ENCODE results near the gene ATP8A2. TPM values are rescaled to one million over a fixed set of nuclear protein-coding genes. Genes with fewer than 3 reads are reported as not detected.
A peak's percentile ranks its signal among the peaks of the same experiment; 100 is the strongest.

Gene ATP8A2
- total and polyA plus RNA-seq, 2 of the 8 experiments (the other 6 are each of a cell fraction or from before 2014, with no cell fraction given) = 2.4 to 8.3 TPM

DNA sequence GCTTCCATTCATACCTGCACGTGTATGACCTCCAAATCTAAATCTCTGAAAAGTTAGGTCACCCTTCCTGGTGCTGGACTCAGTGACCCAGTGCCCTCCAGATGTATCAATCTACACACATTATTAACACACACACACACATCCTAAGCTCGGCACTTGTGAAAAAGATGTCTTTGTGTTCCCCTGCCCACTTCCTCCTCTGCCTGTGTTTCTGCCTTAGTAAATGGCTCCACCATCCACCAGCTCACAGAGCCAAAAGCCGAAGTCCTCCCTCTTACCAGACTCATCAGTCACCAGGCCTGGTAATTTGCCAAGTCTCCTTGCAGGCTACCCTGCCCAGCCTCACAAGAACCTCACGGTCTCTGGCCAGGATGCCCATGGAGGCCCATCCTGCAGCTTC is 548.5 kb downstream of the ATP8A2 start:
- POLR2A ChIA-PET (ENCODE audit: partially characterized antibody) = no interaction called here
- no peak overlapping the region for H3K4me3 ChIP-seq (ENCODE audit: extremely low read depth in 1 of 4, insufficient read depth in 2 of 4, low read depth in 3 of 4, low read length in 4 of 4)
- H3K23ac ChIP-seq (ENCODE audit: insufficient read length) = no peak overlapping the region
- H3K79me1 ChIP-seq (ENCODE audit: low read depth, low read length) = no peaks in the 10 kb centered on the region
- no peak overlapping the region for H3K56ac ChIP-seq (replicated peaks; ENCODE audit: insufficient read length, low read depth, low read length)
- peak overlapping the region; percentile 75; the same call in 1 of the 2 replicates for H2AK5ac ChIP-seq (ENCODE audit: low read depth, low read length)
- no peaks in the 10 kb centered on the region for H3K23me2 ChIP-seq (ENCODE audit: low read depth, low read length)
- H4K5ac ChIP-seq (ENCODE audit: insufficient read length, low read depth, low read length) = no peak overlapping the region
- H3K4ac ChIP-seq (replicated peaks; ENCODE audit: insufficient read length, low read depth, low read length) = peak overlapping the region; percentile 17
- CTCF ChIA-PET (ENCODE audit: partially characterized antibody) = interaction anchor here (0.8 to 1.0 kb wide), 2 partner anchors 8 to 35 kb away, joined by 3 read pairs; no protein-coding TSS in a partner anchor
- H4K8ac ChIP-seq (ENCODE audit: extremely low read depth, insufficient read depth, low read length) = no peak overlapping the region
- H3K9ac ChIP-seq (replicated peaks in 1 of 4; ENCODE audit: extremely low read depth in 1 of 4, low read depth in 3 of 4, low read length in 3 of 4) = no peak overlapping the region
- H2BK120ac ChIP-seq (replicated peaks; ENCODE audit: low read depth, low read length) = peak overlapping the region; percentile 13
- no peak overlapping the region for H2BK5ac ChIP-seq (ENCODE audit: low read depth, low read length)
- H2AFZ ChIP-seq (ENCODE audit: low read length) = no peak overlapping the region
- H4K91ac ChIP-seq (replicated peaks; ENCODE audit: insufficient read length, low read length) = peak overlapping the region; percentile 44
- H3K79me2 ChIP-seq (ENCODE audit: control insufficient read depth in 1 of 2, insufficient read depth in 2 of 2, low read length in 2 of 2) = no peaks in the 10 kb centered on the region
- no peak overlapping the region for H2BK12ac ChIP-seq (ENCODE audit: low read depth, low read length)
- no peaks in the 10 kb centered on the region for H3K36me3 ChIP-seq (ENCODE audit: control insufficient read depth in 2 of 4, insufficient read depth in 4 of 4, low read length in 3 of 4)
- DNase-seq (ENCODE audit: low read depth in 1 of 2, low spot score in 2 of 2) (no peak), FAIRE-seq (no peak)
- no peak overlapping the region for H3K4me2 ChIP-seq (ENCODE audit: insufficient read depth in 1 of 2, low read depth in 2 of 2, low read length in 2 of 2)
- H3K14ac ChIP-seq (ENCODE audit: insufficient read length) = no peak overlapping the region
- H3K18ac ChIP-seq (ENCODE audit: extremely low read depth, low read length) = no peak overlapping the region
- H3K27ac ChIP-seq (ENCODE audit: low read depth, low read length) = no peak overlapping the region
- peak overlapping the region; percentile 75; the same call in 1 of the 2 replicates for H2BK20ac ChIP-seq (ENCODE audit: low read length)
- TF ChIP-seq HDAC6 (IDR thresholded peaks at IDR 0.05; ENCODE audit: low read depth, low read length) (no peak), CBX8 (IDR thresholded peaks at IDR 0.05; ENCODE audit: borderline replicate concordance, low read depth, low read length) (no peak), SIN3A (conservative IDR thresholded peaks at IDR 0.05 in 1 of 2, IDR thresholded peaks at IDR 0.05 in 1 of 2; ENCODE audit: low read depth in 1 of 2, low read length in 2 of 2) (no peak), GABPA (IDR thresholded peaks at IDR 0.05; ENCODE audit: borderline replicate concordance, insufficient read depth, low read length) (no peak), BCL11A (IDR thresholded peaks at IDR 0.05; ENCODE audit: low read depth in 2 of 2, low read length in 2 of 2) (no peak), TAF7 (optimal IDR thresholded peaks at IDR 0.05; ENCODE audit: borderline replicate concordance, low read depth, low read length) (no peak), SUZ12 (IDR thresholded peaks at IDR 0.05; ENCODE audit: low read length) (no peak), POU5F1 (IDR thresholded peaks at IDR 0.05; ENCODE audit: low read depth, low read length) (no peak), CBX5 (IDR thresholded peaks at IDR 0.05; ENCODE audit: low read depth, low read length) (no peak), EZH2 (IDR thresholded peaks at IDR 0.05; ENCODE audit: low read depth, low read length, severe bottlenecking) (no peak)
- peaks cover 0 to 1% (median 0%) of the 10 kb centered on the region in 4 experiments; a peak in 2 of 7 replicates for H3K27me3 ChIP-seq (replicated peaks in 1 of 4; ENCODE audit: control insufficient read depth in 3 of 4, extremely low read depth in 1 of 4, insufficient read depth in 3 of 4, low read length in 3 of 4)
- WGBS, 2 experiments (ENCODE audit: extremely low coverage in 1 of 2, insufficient coverage in 1 of 2, insufficient read length in 1 of 2, insufficient replicate concordance in 2 of 2, low coverage in 1 of 2, low lambda C conversion rate in 2 of 2, missing lambda C conversion rate in 1 of 2) = 86% methylated on average over 4 of the region's 4 CpGs; no CpG with 5 or more reads in 1 of the 2 experiments
- H3K4me1 ChIP-seq (replicated peaks in 1 of 4; ENCODE audit: control insufficient read depth in 3 of 4, insufficient read depth in 4 of 4, low read length in 3 of 4) = peaks cover 3 to 9% (median 6%) of the 10 kb centered on the region in 4 experiments; a peak in 6 of 7 replicates
- no peaks in the 10 kb centered on the region for H3K9me3 ChIP-seq (ENCODE audit: insufficient read depth in 2 of 2, low read depth in 1 of 2, low read length in 1 of 2)
- no peak overlapping the region for H2BK15ac ChIP-seq (ENCODE audit: low read length)
- no peaks in the 10 kb centered on the region for H4K20me1 ChIP-seq (replicated peaks in 1 of 2; ENCODE audit: control insufficient read depth in 1 of 2, insufficient read depth in 2 of 2, low read length in 2 of 2)

Data from H1 (cell line).